Peyer's patch (tissue), 4 donors: ENCODE measurements around the gene COL26A1. TPM values are rescaled to one million over a fixed set of nuclear protein-coding genes. Genes with fewer than 3 reads are reported as not detected.

Experiments
- DNase-seq, 3 donors: peaks; one replicate each; pipeline ENCODE4 v3.0.0-alpha.2; 2017 to 2019
- H3K27ac ChIP-seq, 4 donors: fragments of 200-600 bp; sonication (generic); one replicate each; pipeline ENCODE4 v1.5.1; 2016 to 2019
- H3K27me3 ChIP-seq, 2 donors: fragments of 200-600 bp; sonication (generic); one replicate each; pipeline ENCODE4 v1.5.1; 2019
- H3K36me3 ChIP-seq, 3 donors: fragments of 200-600 bp; sonication (generic); one replicate each; pipeline ENCODE4 v1.5.1; 2016 to 2019
- H3K4me1 ChIP-seq, 4 donors: fragments of 200-600 bp; sonication (generic); one replicate each; pipeline ENCODE4 v1.5.1; 2016 to 2019
- H3K4me3 ChIP-seq, 4 donors: fragments of 200-600 bp; sonication (generic); 1 replicate in 3 of 4; 2 replicates in 1 of 4; pipeline ENCODE4 v1.5.1; 2016 to 2019; ENCODE audit warnings: mild to moderate bottlenecking in 1 of 4
- H3K9me3 ChIP-seq, 4 donors: fragments of 200-600 bp; sonication (generic); one replicate each; pipeline ENCODE4 v1.5.1; 2016 to 2019; ENCODE audit warnings: mild to moderate bottlenecking in 1 of 4
- CTCF ChIP-seq, 6 experiments: fragments of 450-650 bp in 4 of 6; fragments of 200-600 bp in 2 of 6; sonication (generic) in 1 of 6; IDR thresholded peaks; one replicate each; pipeline ENCODE4 v1.5.1; 2017 to 2019; ENCODE audit warnings: antibody characterized with exemption in 6 of 6, mild to moderate bottlenecking in 3 of 6, moderate library complexity in 1 of 6
- POLR2A ChIP-seq, 2 donors: fragments of 450-650 bp; IDR thresholded peaks; one replicate each; pipeline ENCODE4 v1.5.1; 2017; ENCODE audit warnings: antibody characterized with exemption in 2 of 2, mild to moderate bottlenecking in 2 of 2, moderate library complexity in 2 of 2
- total RNA-seq, 4 donors: library from RNA; depleted of rRNA; stranded (reverse); fragments of >200 nt; gene quantifications; one replicate each; pipeline ENCODE4 v1.1.0, GENCODE V29; 2016

Gene COL26A1
- total RNA-seq, 4 donors from 2014 or later, result not detected

GRCh38 chr7:101352920-101353308, 9.8 kb upstream of the COL26A1 start:
- Histone ChIP-seq H3K4me3 (no peak overlapping the region), H3K4me1 (peaks cover 0 to 7% (median 0%) of the 10 kb centered on the region in 4 donors), H3K27me3 (no peaks in the 10 kb centered on the region), H3K9me3 (no peaks in the 10 kb centered on the region), H3K27ac (no peak overlapping the region), H3K36me3 (no peaks in the 10 kb centered on the region)
- TF ChIP-seq POLR2A (IDR thresholded peaks at IDR 0.05) (no peak), CTCF (IDR thresholded peaks at IDR 0.05) (no peak)
- DNase-seq, result no peak

GRCh38 chr7:101357433-101357832, 5.2 kb upstream of the COL26A1 start:
- DNase-seq, result no peak
- no peaks in the 10 kb centered on the region for H3K36me3 ChIP-seq
- H3K9me3 ChIP-seq, result no peaks in the 10 kb centered on the region
- no peak overlapping the region for H3K27ac ChIP-seq
- no peak for TF ChIP-seq CTCF (IDR thresholded peaks at IDR 0.05)
- no peak for TF ChIP-seq POLR2A (IDR thresholded peaks at IDR 0.05)
- H3K4me3 ChIP-seq, result no peak overlapping the region
- H3K27me3 ChIP-seq, result peaks cover 0 to 5% of the 10 kb centered on the region in 2 donors
- peaks cover 0 to 3% (median 0%) of the 10 kb centered on the region in 4 donors for H3K4me1 ChIP-seq

- H3K4me1 ChIP-seq, result peaks cover 0 to 19% (median 8%) of the 10 kb centered on the region in 4 donors
- no peaks in the 10 kb centered on the region for H3K9me3 ChIP-seq
- no peaks in the 10 kb centered on the region for H3K36me3 ChIP-seq
- H3K27me3 ChIP-seq, result peaks cover 0 to 18% of the 10 kb centered on the region in 2 donors
- no peak for TF ChIP-seq POLR2A (IDR thresholded peaks at IDR 0.05)
- TF ChIP-seq CTCF (IDR thresholded peaks at IDR 0.05), result no peak
- H3K27ac ChIP-seq, result no peak overlapping the region
- H3K4me3 ChIP-seq, result peak overlapping the region; percentile 14 to 56 (median 52)
- no peak for DNase-seq
These were observed 590 bp downstream of the COL26A1 start for GRCh38 chr7:101363196-101363733.

- peak; percentile 47 to 77 (median 71) for DNase-seq
- no peaks in the 10 kb centered on the region for H3K9me3 ChIP-seq
- H3K36me3 ChIP-seq, result no peaks in the 10 kb centered on the region
- TF ChIP-seq CTCF (IDR thresholded peaks at IDR 0.05) (peak; percentile 48 to 89 (median 72)), POLR2A (IDR thresholded peaks at IDR 0.05) (no peak)
- no peak overlapping the region for H3K27ac ChIP-seq
- peaks cover 0 to 19% (median 8%) of the 10 kb centered on the region in 4 donors for H3K4me1 ChIP-seq
- peak overlapping the region; percentile 14 to 56 (median 52) for H3K4me3 ChIP-seq
- peaks cover 0 to 18% of the 10 kb centered on the region in 2 donors for H3K27me3 ChIP-seq
These were observed 1.2 kb downstream of the COL26A1 start for GRCh38 chr7:101363734-101364374.

GRCh38 chr7:101365956-101366355, 3.3 kb downstream of the COL26A1 start:
- no peak overlapping the region for H3K4me3 ChIP-seq
- no peaks in the 10 kb centered on the region for H3K9me3 ChIP-seq
- peak in 1 of 3 donors; percentile 30 for DNase-seq
- no peak overlapping the region for H3K27ac ChIP-seq
- no peaks in the 10 kb centered on the region for H3K36me3 ChIP-seq
- peaks cover 0 to 19% (median 8%) of the 10 kb centered on the region in 4 donors for H3K4me1 ChIP-seq
- no peak for TF ChIP-seq POLR2A (IDR thresholded peaks at IDR 0.05)
- TF ChIP-seq CTCF (IDR thresholded peaks at IDR 0.05), result no peak
- H3K27me3 ChIP-seq, result peaks cover 0 to 18% of the 10 kb centered on the region in 2 donors
